ENCODE measurements around the gene LGALS7. TPM values are rescaled to one million over a fixed set of nuclear protein-coding genes. Genes with fewer than 3 reads are reported as not detected.

LGALS7 gene
- polyA plus RNA-seq, 1 of the 3 experiments (the other 2 are of a cell fraction): not detected

DNA sequence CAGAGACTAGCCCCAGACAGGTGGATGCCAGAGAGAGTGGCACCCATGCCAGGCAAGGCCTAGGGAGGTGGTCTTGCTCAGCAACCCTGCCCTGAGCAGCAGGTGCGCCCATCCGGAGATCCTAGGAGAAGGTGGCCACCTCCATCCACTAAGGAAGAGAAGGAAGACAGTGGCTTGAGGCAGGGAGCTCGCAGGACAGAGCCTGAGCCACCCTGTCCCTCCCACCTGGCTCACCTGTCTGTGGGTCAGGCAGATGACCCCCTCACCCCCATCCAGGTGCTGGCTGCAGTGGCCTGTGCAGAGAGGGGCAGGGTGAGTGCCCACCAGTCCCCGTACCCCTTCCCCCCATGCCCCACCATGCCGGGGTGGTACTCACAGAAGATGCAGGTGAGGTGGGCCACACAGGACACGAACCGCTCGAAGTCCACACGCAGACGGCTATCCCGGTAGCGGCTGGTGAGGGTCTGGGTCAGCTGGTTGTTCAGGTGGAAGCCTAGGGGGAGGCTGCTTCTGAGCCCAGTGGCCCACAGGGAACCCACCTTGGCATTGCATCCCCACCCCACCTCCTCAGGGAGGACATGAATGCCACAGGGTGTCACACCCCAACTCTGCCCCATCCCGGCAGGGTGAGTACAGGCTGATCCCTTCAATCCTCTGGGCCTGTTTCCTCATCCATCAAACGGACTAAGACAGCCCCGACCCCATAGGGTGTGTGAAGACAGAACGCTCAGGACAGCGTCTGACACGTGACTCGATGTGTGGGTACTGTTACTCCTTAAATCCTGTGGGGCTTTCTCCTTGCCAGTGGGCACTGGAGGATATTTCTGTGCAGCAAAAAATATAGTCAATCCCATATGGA lies 42.4 kb downstream of the LGALS7 start:
- Histone ChIP-seq H3K36me3 (replicated peaks in 1 of 2; ENCODE audit: control insufficient read depth in 1 of 2, insufficient read depth in 2 of 2, low read length in 1 of 2) (peaks cover 31 to 51% of the 10 kb centered on the region in 2 experiments), H3K9me3 (no peaks in the 10 kb centered on the region), H2AFZ (ENCODE audit: low read depth) (no peak overlapping the region), H3K27me3 (ENCODE audit: insufficient read depth) (no peaks in the 10 kb centered on the region), H3K4me1 (ENCODE audit: control insufficient read depth in 1 of 2, insufficient read depth in 2 of 2, low read depth in 1 of 2, low read length in 1 of 2) (peaks cover 3 to 12% of the 10 kb centered on the region in 2 experiments; a peak in 3 of 4 replicates), H3K79me2 (ENCODE audit: insufficient read depth) (no peaks in the 10 kb centered on the region; the same call in 1 of the 2 replicates), H3K9me2 (no peaks in the 10 kb centered on the region), H3K4me2 (no peak overlapping the region), H4K20me1 (ENCODE audit: insufficient read depth) (peaks cover 10% of the 10 kb centered on the region; the same call in 1 of the 2 replicates), H3F3A (replicated peaks; ENCODE audit: insufficient read depth) (peaks cover 56% of the 10 kb centered on the region), H3K27ac (ENCODE audit: low read depth in 2 of 2, low read length in 1 of 2) (no peak overlapping the region; a peak in 1 of 4 replicates), H3K4me3 (ENCODE audit: low read depth in 2 of 2, low read length in 1 of 2) (no peak overlapping the region), H3K9ac (no peak overlapping the region)
- TF ChIP-seq NRF1 (IDR thresholded peaks at IDR 0.05; ENCODE audit: low read depth, low read length): no peak
- TF ChIP-seq NFIC (IDR thresholded peaks at IDR 0.05; ENCODE audit: borderline replicate concordance): no peak
- TF ChIP-seq SIN3A (IDR thresholded peaks at IDR 0.05; ENCODE audit: borderline replicate concordance, low read depth, low read length): no peak
- TF ChIP-seq, protein P1, sequence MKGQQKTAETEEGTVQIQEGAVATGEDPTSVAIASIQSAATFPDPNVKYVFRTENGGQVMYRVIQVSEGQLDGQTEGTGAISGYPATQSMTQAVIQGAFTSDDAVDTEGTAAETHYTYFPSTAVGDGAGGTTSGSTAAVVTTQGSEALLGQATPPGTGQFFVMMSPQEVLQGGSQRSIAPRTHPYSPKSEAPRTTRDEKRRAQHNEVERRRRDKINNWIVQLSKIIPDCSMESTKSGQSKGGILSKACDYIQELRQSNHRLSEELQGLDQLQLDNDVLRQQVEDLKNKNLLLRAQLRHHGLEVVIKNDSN (IDR thresholded peaks at IDR 0.05; ENCODE audit: borderline replicate concordance, low read depth): no peak
- no peak for TF ChIP-seq TAF1 (IDR thresholded peaks at IDR 0.05; ENCODE audit: borderline replicate concordance, low read depth, low read length)
- TF ChIP-seq FOXJ3 (CRISPR knock-in tag; IDR thresholded peaks at IDR 0.05): no peak
- TF ChIP-seq ZBTB33 (IDR thresholded peaks at IDR 0.05; ENCODE audit: borderline replicate concordance, low read depth): no peak
- TF ChIP-seq FOSL2 (IDR thresholded peaks at IDR 0.05; ENCODE audit: borderline replicate concordance, low read depth): no peak
- TF ChIP-seq RAD21 (IDR thresholded peaks at IDR 0.05; ENCODE audit: low read length): no peak
- TF ChIP-seq, protein P2, sequence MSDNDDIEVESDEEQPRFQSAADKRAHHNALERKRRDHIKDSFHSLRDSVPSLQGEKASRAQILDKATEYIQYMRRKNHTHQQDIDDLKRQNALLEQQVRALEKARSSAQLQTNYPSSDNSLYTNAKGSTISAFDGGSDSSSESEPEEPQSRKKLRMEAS (IDR thresholded peaks at IDR 0.05; ENCODE audit: low read depth): no peak
- no peak for TF ChIP-seq CHD2 (IDR thresholded peaks at IDR 0.05; ENCODE audit: low read length, partially characterized antibody)
- no peak for TF ChIP-seq ELF1 (IDR thresholded peaks at IDR 0.05)
- no peak for TF ChIP-seq TCF12 (IDR thresholded peaks at IDR 0.05)
- TF ChIP-seq TEAD4 (IDR thresholded peaks at IDR 0.05; ENCODE audit: borderline replicate concordance, insufficient read depth): no peak
- no peak for TF ChIP-seq EP300 (IDR thresholded peaks at IDR 0.05; ENCODE audit: borderline replicate concordance in 1 of 2, low read depth in 1 of 2, low read length in 1 of 2)
- no peak for TF ChIP-seq RCOR1 (IDR thresholded peaks at IDR 0.05; ENCODE audit: low read length)
- no peak for TF ChIP-seq MXI1 (IDR thresholded peaks at IDR 0.05; ENCODE audit: low read depth, low read length)
- no peak for TF ChIP-seq POLR2AphosphoS5 (IDR thresholded peaks at IDR 0.05; ENCODE audit: low read depth, low read length)
- CTCF ChIA-PET: interaction anchor here (0.6 to 1.6 kb wide), 8 partner anchors 12 to 231 kb away, joined by 3 to 5 read pairs (median 4); partner anchors contain the start of genes CAPN12, MRPS12 and SARS2
- POLR2A ChIA-PET: no interaction called here
- DNase-seq: no peak
- 96% methylated on average over 15 of the region's 19 CpGs for WGBS (ENCODE audit: low lambda C conversion rate)

All from SK-N-SH (cell line).